Posterior cingulate gyrus (tissue), 11 donors: ENCODE data around the gene MRLN.
"Not testable (repeated sequence)": the region's sequence is repeated elsewhere in the genome, so short reads cannot be mapped to it uniquely, and the experiment has no call there.

Experiments
- DNase-seq, 10 donors: peaks; one replicate each; pipeline versions ENCODE4 v3.0.0 to v3.0.0-alpha.2; 2020 to 2021; ENCODE audit warnings: mixed read lengths in 3 of 10
- intact Hi-C: fragments of 100-400 bp; cut with DNase I; formaldehyde crosslinking; loops from one replicate; pipeline ENCODE4 v1.15.1; 2023

The MRLN gene

GRCh38 chr10:59748834-59749233, 4.4 kb downstream of the MRLN start:
- no peak for DNase-seq
- intact Hi-C loops, result no loop called here

GRCh38 chr10:59745163-59745650, 8.0 kb downstream of the MRLN start:
- intact Hi-C loops, result no loop called here
- DNase-seq, result no peak

- DNase-seq, intact Hi-C loops: not testable (repeated sequence)
These were observed 8.5 kb downstream of the MRLN start for GRCh38 chr10:59744762-59745161.

- intact Hi-C loops, result not testable (repeated sequence)
- peak in 1 of 10 donors; percentile 84 for DNase-seq
These were observed 9.1 kb downstream of the MRLN start for GRCh38 chr10:59744156-59744555.

GRCh38 chr10:59741583-59741982, 11.7 kb downstream of the MRLN start:
- no peak for DNase-seq
- intact Hi-C loops, result no loop called here

GRCh38 chr10:59741048-59741447, 12.2 kb downstream of the MRLN start:
- intact Hi-C loops, result no loop called here

GRCh38 chr10:59736749-59737148, 16.5 kb downstream of the MRLN start:
- intact Hi-C loops, result no loop called here

More at GRCh38 chr10:59741048-59741447, 12.2 kb downstream of the MRLN start:
- no peak for DNase-seq

GRCh38 chr10:59735296-59735695, 18.0 kb downstream of the MRLN start:
- intact Hi-C loops, result no loop called here
- DNase-seq, result no peak

More at GRCh38 chr10:59736749-59737148, 16.5 kb downstream of the MRLN start:
- no peak for DNase-seq

- no peak for DNase-seq
- intact Hi-C loops, result no loop called here
These were observed 19.2 kb downstream of the MRLN start for GRCh38 chr10:59734014-59734462.

- DNase-seq, intact Hi-C loops: not testable (repeated sequence)
These were observed 19.8 kb downstream of the MRLN start for GRCh38 chr10:59733321-59734013.

- intact Hi-C loops, result not testable (repeated sequence)
These were observed 20.4 kb downstream of the MRLN start for GRCh38 chr10:59732849-59733248.

GRCh38 chr10:59729167-59729566, 24.1 kb downstream of the MRLN start:
- DNase-seq, intact Hi-C loops: not testable (repeated sequence)

More at GRCh38 chr10:59732849-59733248, 20.4 kb downstream of the MRLN start:
- not testable (repeated sequence) for DNase-seq

GRCh38 chr10:59724098-59724938, 28.9 kb downstream of the MRLN start:
- intact Hi-C loops, result no loop called here
- no peak for DNase-seq

GRCh38 chr10:59720377-59720776, 32.9 kb downstream of the MRLN start:
- DNase-seq, result no peak
- intact Hi-C loops, result no loop called here

GRCh38 chr10:59719374-59719773, 33.9 kb downstream of the MRLN start:
- intact Hi-C loops, result no loop called here
- no peak for DNase-seq

GRCh38 chr10:59718257-59718656, 35.0 kb downstream of the MRLN start:
- DNase-seq, result no peak
- intact Hi-C loops, result no loop called here

- intact Hi-C loops, result no loop called here
These were observed 39.9 kb downstream of the MRLN start for GRCh38 chr10:59713196-59713821.

GRCh38 chr10:59711871-59712494, 41.3 kb downstream of the MRLN start:
- intact Hi-C loops, result no loop called here
- DNase-seq, result no peak

More at GRCh38 chr10:59713196-59713821, 39.9 kb downstream of the MRLN start:
- no peak for DNase-seq

- intact Hi-C loops, result no loop called here
- peak; percentile 38 to 89 (median 60) for DNase-seq
These were observed 43.7 kb downstream of the MRLN start, which contains the start of gene SLC16A9 for GRCh38 chr10:59709395-59710125. SLC16A9 (minus strand) TSS chr10:59709850; CDS start chr10:59684291, 25,559 bp downstream.
